GM21737 (cell line): ENCODE results near the gene DET1.
"Not testable (repeated sequence)": the region's sequence is repeated elsewhere in the genome, so short reads cannot be mapped to it uniquely, and the experiment has no call there.

Experiments used
- ATAC-seq: cut with Tn5 transposase; IDR thresholded peaks from one replicate; pipeline ENCODE4 v1.9.1; 2021; ENCODE audit warnings: mild to moderate bottlenecking, moderate library complexity; ENCODE audit not compliant: unreplicated experiment

Gene DET1

DNA sequence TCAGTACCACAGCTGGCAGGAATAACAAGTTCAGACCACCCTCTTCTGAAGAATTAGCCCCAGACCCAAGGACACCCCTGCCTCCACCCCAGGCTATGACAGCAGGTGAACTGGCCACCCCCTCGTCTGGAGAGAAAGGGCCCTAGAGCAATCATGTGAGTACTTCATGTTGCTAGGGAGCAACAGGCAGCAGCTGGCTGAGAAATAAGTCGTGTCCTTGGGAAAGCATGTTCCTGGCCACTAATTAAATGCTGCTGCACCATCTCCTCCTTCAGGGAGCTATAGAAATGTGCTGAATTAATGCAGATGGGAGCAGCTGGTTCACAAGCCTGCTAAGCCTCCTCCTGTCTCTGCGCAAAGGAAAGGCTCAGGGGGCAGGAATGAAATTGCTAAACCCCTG, 47.5 kb downstream of the DET1 start:
- ATAC-seq = no peak

DNA sequence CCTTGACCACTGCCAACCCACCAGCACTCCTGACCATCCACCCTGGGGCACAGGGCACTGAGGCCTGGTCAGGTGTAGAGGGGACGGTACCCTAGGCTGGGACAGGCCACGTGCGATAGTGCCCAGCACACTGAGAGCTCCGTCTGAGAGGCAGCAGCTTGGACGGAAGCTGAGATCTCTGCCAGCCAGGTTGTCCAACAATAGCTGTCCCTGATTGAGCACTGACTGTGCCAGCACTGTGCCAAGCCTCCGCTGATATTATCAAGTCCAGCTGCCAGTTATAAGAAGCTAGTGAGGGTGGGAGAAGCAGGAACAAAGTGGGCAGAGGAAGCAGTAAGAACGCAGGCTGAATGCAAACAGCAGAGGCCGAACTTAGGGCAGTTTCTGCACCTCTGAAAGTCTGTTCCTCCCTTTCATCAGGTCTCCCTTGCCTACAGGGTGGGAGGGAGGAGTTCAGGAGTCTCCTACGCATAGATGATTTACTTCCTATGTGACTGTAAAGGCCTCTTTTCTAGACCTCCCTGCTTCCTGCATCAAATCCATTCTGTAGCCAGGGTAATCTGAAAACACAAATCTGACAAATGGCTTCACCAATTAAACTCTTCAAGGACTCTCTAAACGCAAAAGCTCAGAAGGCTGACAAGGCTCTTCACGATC, 49.2 kb downstream of the DET1 start:
- ATAC-seq = no peak

DNA sequence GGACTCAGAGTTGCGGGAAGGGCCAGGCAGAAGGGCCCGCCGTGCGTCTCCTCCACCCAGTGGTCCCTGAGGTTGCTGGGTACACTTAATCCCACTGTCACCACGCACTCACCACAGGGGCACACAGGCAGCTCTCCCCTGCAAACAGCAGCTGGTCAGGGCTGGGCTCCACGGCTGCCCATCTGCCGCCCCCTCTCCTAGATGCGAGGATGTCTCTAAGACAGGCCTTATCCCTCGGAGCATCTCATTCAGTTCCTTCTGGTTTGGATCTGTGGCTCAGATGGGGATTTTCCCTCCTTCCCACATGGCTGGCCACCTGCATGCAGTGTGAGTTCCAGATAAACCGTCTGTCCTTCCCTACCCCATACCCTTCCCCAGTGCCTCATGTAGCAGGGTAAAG, 52.6 kb downstream of the DET1 start:
- no peak for ATAC-seq

DNA sequence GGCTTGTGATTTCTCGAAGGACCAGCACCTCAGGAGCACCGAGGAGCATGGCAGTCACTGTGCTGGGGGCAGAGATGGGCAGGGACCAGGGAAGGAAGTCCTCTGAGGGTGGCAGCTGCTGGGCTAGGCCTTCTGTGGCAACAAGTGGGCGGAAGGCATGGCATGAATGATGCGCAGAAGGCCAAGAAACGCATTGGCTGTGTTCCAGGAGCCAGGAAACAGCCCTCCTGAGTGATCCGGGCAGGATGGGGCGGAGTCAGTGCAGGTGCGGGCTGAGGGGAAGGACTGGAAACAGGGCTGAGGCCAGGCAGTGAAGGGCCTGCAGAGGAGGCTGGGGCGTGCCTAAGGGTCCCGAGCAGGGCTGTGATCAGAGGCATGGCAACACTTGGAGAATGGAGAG, 55.3 kb downstream of the DET1 start:
- ATAC-seq = no peak

DNA sequence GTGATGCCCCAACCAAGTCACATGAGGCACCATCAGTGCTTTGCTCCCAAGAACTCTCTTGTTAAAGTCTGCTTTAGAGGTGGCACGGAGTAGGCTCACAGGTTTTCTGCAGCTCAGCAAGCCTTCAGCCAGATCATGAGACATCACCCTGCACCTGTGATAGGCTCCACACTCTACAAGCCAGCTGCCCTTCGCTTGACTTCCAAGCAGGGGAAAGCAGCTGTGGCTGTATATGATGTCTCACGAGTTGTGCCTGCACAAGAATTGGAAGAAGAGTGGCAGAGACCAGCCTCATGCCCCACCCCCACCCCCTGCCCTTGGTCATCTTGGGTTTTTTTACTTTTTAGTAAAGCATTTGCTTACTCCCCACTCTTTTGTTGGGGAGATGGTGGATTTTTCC, 56.4 kb downstream of the DET1 start:
- ATAC-seq = no peak

DNA sequence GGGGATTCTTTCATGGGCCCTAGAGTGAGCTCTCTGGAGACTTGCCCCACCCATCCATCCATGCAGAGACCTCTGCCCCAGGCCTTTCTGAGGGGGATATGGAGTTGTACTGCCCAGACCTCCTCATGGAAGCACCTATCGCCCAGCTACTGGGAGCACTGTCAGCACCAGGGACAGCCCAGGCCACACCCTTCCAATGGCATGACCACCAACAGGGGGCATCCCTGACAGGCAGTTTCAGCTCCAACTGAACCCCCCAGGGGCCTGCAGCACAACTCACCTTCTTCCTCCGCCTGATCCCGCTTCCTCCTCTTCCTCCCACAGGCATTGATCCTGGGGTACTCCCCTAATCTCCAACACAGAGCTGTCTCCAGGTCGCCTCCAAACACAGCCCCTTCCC, 57.2 kb downstream of the DET1 start:
- ATAC-seq = no peak

DNA sequence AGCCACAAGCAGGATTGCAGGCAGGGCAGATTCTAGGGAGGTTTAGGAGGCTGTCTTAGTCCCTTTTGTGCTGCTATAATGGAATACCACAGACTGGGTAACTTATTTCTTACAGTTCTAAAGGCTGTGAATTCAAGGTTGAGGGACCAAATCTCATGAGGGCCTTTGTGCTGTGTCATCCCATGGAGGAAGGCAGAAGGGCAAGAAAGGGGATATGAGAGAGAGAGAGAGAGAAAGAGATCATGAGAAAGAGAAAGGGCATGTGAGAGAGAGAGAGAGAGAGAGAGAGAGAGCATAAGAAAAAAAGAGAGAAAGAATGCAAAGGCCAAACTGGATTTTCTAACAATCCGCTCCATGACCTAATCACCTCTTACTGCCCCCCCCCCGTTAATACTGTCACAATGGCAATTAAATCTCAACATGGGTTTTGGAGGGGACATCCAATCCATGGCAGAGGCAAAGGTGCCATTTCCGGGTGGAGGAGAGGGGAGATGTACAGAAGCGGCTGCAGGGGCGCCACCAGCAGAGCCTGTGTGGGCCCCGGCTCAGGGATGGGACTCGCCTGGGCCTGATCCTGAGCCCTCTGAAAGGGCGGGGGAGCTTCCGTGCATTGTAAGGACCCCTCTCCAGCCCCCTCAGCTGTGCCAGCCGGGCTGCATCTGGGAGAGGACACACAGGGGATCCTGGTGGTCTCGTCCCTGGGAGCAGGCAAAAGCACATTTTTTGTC, 58.5 kb downstream of the DET1 start:
- no peak for ATAC-seq

DNA sequence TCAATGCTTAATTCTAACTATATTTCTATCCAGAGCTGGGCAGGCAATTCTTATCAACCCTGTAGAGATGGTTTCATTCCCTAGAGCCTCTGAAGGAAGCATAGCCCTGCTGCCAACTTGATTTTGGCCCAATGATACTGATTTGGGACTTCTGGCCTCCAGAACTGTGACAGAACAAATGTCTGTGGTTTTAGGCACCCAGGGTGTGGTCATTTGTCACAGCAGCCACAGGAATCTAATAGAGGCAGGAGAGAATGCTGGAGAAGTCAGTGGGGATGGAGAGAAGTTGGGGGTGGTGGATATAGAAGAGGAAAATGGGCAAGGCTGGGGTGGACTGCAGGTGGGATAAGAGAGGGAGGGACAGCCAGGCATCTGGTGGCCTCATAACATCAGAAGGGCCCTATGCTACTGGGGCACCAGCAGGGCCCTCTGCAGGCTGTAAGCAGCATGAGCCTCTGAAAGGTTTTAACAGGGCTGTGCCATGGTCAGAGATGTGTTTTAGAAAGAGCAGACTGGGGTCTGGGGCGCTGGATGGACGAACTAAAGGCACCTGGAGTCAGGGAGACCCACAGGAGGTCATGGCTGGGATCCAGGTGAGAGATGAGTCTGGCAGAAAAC, 59.2 kb downstream of the DET1 start:
- ATAC-seq = no peak

DNA sequence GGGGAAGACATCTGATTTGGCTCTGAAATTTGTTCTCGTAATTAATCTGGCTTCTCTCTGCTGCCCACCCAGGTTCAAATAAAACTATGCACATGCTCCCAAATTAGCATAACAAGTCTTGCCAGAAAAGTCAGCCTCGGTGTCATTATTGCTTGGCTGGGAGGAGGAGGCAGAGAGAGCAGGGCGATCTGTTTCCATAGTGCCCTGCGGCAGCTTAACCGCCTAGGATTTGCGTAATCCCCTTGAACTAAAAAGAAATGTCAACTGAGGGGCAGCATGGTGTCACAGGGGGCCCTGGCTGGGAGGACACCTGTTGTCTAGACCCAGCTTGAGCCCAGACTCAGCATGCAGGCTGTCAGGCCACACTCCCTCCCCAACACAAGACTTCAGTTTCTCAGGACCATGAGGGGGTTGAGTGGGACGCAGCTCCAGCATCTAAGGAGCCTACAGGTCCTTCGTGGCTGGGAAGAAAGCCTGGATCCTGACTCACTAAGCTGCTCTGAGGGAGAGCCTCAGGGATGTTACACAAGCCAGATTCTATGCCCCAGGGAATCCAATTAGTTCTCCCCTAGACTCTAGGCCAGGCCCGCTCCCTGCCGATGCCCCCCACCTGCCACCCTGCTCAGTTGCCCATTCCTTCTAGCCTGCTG, 61.7 kb downstream of the DET1 start:
- no peak for ATAC-seq

DNA sequence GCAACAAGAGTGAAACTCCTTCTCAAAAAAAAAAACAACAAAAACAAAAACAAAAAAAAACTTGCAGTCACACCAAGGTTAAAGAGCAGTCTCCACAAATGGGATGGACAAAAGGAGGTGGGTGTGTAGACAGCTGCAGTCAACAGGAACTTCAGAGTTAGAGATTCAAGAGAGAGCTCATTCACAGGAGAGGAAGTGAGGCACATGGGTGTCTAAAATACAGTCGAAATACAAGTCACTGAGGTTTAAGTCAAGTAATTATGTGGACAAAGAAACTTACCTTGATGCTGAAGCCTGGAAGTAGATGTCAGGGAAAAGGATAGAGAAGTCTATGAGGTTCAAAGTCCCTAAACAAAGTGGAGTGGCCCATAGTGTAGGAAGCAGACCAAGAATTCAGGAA, 64.2 kb downstream of the DET1 start:
- no peak for ATAC-seq

DNA sequence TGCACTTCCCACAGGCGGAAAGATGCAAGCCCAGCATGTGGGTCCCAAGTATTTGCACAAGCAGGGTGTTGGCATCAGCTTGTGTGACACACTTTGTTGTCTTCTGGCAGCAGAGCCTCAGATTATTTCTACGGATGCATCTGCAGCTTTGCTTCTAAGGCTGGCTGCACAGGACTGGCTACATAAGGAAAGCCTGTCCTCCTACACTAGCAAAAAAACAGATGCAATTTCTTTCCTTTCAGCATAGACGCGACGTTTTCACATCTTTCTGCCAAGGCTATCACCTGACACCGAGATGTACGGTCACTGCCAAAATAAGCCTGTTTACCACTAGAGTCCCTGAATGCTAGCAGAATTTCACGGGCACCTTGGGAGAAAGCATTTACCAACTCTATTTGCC, 65.5 kb downstream of the DET1 start:
- ATAC-seq = no peak

DNA sequence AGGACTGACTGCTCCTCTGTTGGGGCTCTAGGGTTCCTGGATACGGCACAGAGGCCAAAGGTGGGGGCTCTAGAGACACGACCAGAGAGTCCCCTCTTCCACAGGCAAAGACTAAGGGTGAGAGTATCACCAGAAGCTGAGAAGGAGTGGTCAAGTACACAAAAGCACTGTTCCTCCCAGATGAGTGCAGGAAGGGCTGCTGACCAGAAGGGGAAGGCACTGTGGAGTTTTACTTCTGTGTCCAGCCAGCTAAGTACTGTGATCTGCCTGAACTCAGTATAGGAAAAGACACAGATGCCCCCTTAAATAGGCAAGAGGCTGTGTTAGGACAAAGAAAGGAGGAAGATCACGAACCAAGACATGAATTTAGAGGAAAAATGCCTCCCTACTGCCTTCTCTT, 67.3 kb downstream of the DET1 start:
- ATAC-seq = no peak

DNA sequence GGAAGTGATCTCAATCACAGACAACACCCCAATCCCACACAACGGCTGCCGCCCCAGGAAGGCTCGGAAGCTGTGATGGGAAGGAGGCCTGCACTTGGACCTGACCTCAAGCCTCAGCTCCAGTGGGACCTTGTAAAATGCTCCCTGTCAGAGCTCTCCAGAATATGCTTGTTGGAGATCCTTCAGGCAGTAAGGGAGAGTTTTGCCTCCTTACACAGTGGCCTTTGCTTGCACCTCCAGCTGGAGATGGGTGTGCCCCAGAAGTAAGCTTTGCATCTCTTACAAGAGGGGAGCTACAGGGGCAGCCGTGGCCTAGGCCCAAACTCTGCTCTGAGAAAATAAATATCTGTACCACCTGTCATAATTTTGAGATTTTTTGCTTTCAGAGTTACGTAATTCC, 68.6 kb downstream of the DET1 start:
- ATAC-seq = no peak

DNA sequence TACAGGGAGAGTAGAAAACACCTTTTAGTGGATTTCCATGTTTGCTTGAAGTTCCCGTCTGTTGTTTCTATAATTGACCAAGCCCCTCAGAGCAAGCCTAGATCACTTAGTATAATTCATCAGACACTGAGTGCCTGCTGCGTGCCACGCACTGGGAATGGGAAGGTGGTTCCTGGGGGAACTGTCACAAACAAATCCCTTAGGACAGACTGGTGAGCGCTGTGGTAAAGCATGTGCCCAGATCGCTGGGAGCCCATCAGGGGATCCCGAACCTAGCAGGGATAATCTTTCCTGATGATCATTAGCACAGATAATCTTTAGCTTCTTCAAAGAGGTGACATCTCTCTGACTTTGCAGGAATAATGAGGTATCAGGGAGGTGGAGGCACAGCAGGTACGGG, 69.4 kb downstream of the DET1 start:
- no peak for ATAC-seq

DNA sequence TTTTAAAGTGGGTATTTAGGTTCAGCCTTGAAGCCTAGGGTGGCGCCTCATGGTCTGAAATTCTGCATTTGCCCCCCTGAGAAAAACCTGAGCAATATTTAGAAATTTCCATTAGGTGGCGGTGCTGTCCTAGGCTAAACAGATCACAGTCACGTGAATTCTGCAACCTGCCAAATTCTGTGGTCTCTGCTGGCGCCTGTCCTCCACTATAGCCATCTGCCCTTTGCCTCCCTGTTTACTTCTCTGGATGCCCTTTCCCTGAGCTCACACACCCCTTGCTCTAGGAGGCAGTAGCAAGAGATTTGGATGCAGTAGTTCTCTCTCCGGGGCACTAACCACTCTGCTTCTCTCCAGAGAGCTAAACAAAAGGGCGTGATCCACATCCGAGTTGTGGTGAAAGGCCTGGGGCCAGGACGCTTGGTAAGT, 69.8 kb downstream of the DET1 start:
- ATAC-seq = no peak

DNA sequence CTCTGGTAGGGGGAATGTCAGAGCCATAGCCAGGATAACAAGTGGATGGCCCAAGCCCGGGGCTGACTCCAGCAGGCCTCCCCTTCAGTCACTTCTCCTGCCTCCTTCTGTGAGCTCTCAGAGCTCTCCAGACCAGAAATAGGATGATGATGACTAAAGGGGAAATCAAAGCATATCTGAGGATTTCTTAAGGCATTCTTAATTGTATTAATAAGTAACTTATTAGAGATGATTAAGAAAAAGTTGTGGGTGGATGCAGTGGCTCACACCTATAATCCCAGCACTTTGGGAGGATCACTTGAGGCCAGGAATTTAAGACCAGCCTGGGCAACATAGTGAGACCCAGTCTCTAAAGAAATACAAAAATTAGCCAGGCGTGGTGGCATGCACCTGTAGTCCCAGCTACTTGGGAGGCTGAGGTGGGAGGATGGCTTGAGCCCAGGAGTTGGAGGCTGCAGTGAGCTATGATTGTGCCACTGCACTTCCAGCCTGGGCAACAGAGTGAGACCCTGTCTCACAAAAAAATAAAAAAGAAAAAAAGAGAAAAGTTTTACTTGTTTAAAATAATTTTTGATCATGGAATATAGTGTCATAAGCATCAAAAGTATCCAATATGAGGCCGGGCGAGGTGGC, 72.7 kb downstream of the DET1 start:
- not testable (repeated sequence) for ATAC-seq

DNA sequence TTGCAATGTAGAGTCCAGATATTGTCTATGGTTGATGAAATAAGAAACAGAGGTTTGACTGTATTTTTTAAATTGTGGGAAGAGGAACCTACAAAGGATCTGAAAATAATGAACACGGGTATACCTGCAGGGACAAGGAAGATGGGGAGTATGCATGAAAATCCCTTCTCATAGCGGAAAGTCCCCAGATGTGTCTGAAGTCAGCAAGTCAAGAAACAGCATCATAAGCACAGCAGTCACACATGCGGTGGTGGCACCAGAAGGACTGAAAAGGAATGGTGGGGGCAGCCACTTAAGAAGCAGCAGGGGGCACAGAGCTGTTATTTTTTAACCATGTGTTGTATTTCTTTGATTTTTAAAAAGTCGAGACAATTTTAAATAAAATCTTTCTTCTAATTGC, 74.3 kb downstream of the DET1 start:
- ATAC-seq = no peak

DNA sequence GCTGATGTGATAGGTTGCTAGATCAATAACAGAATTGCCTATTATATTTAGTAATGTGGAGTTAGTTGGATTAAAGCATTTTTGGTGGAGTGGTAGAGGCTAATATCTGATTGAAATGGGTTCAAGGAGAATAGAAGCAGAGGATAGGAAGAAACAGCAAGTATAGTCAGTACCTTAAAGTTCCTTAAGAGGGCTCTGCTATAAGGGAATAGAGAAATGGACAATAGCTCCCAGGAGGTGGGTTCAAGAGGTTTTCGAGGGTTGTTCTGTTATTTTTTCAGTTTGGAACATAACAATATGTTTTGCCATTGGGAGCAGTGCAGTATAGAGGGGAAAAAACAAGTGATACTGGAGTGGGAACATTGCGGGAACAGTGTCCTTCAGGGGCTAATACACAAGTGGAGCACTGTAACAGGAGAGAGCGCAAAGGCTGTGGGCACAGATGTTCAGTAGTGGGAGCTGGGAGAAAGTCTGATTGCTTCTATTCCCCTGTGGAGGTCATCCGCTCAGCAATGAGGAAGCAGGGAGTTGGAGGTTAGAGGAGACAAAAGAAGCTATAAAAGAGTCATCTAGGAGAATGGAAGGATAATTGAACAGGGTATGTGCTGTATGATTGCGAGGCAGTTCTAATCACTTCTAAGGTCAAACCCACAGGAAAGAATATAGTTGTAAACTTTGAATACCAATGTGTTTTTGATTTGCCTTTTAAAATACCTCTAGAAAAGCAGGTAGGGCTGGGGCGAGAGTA, 75.7 kb downstream of the DET1 start:
- no peak for ATAC-seq

DNA sequence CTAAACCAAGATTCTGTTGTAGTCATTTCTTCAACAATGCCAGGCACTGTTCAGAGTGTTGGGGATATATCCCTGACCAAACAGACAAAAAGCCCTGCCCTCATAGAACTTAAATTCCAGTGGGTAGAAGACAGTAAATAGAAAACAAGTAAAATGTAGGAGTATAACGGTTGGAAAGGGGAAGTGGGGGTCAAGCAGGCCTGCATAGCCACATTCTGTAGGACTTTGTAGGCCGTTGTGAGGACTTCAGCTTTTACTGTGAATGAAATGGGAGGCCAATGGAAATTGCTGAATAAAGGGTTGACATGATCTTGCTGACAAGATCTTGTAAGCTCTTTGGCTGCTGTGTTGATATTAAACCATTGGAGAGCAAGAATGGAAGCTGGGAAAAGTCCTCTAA, 77.2 kb downstream of the DET1 start:
- ATAC-seq = no peak

DNA sequence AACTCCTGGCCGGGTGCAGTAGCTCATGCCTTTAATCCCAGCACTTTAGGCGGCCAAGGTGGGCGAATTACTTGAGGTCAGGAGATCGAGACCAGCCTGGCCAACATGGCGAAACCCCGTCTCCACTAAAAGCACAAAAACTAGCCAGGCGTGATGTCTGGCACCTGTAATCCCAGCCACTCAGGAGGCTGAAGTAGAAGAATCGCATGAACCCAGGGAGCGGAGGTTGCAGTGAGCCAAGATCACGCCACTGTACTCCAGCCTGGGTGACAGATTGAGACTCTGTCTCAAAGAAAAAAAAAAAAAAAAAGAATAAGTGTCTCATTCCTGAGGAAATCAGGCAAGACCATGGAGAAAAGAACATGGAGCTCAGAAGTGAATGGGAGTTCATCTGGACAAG, 77.8 kb downstream of the DET1 start:
- ATAC-seq = not testable (repeated sequence)
